GM18517 (cell line): Measurements from ENCODE around the gene CCDC88C.
"Not testable (repeated sequence)": the region's sequence is repeated elsewhere in the genome, so short reads cannot be mapped to it uniquely, and the experiment has no call there.

ENCODE experiments used
- ATAC-seq: cut with Tn5 transposase; IDR thresholded peaks from one replicate; pipeline ENCODE4 v1.9.1; 2021; ENCODE audit warnings: mild to moderate bottlenecking, moderate library complexity; ENCODE audit not compliant: unreplicated experiment

Gene CCDC88C

DNA sequence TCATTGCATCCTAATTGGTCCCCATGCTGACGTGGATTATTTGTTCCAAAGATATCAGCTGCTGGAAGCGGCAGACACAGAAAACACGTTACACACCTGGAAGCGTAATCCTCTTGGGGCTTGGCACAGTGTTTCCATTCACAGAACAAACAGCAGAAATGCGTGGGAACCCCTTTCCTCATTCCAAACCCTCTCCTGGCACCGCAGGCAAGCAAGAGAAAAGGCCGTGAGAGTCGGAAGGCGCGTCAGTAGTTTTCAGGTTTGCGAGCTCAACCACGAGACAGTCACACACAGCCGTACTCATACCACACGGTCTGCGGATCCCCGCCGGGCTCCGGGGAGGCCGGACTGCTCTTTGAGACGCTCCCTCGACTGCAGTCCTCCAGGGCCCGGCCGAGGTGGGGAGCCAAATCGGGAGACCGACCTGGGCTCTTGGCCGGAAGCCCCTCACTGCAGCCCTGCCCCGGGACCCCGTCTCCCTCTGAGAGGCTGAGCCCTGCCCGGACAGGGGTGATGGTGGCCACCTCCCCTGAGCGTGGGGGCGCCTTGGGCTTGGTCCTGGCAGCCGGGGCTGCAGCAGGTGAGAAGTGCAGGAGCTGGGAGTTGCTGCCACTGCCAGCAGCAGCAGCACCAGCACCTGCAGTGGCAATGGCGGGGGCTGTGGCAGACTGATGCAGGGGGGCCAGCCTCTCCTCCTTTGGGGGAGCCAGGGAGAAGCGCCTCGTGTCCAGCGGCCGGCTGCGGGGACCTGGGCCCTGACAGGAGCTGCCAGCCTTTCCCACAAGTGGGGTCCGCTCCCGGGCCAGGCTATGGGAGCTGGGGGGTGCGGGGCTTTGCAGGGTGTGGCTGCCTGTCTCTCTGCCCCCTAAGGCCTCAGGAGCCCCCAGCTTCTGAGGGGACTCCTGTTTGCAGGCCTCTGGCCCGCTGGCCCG lies 145.0 kb downstream of the CCDC88C start:
- ATAC-seq = no peak

GRCh38 chr14:91271639-91272038 lies 146.0 kb downstream of the CCDC88C start:
- ATAC-seq = no peak

GRCh38 chr14:91270619-91271018 lies 147.0 kb downstream of the CCDC88C start:
- no peak for ATAC-seq

- ATAC-seq = no peak
These were observed 147.4 kb downstream of the CCDC88C start for GRCh38 chr14:91270188-91270587.

DNA sequence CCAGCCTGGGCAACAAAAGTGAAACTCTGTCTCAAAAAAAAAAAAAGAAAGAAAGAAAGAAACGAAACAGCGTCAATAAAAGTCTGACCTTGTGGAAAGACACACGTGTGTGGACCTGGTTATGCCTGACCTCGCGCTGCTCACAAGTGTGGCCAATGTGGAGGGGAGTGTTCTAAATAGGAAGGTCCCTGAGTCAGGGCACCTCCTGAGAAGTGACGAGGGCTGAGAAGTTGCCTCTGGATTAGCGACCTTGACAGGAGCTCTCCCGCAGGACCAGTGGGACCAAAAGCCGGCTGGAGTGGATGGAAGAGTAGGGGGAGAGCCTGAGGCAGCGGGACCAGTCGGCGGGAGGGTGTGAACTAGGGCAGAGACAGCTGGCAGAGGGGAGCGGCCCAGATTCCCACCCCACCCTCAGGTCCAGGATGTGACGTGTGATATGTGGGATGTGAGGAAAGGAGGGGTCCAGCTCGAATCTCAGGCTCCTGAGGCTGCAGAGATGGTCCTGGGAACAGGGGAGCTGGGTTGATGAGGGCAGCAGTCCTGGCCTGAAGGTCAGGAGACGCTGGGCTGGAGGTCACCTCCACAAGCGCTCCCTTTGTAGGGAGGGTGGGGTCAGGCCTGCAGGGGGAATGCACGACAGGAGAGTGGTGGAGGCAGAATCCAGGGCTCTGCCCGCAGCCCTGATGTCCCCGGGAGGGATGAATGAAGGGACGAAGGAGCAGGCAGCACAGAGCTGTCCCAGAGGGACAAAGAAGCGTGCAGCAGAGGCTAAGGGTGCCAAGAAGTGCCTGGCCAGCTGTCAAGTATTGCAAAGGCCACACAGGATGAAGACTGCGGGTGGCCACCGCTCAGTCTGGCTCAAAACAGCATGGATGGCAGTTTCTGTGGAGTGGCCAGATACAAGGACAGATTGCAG lies 148.3 kb downstream of the CCDC88C start:
- ATAC-seq = no peak

GRCh38 chr14:91267965-91268437 lies 149.6 kb downstream of the CCDC88C start:
- no peak for ATAC-seq

GRCh38 chr14:91266276-91266675 lies 151.3 kb downstream of the CCDC88C start:
- not testable (repeated sequence) for ATAC-seq

GRCh38 chr14:91265404-91265803 lies 152.2 kb downstream of the CCDC88C start:
- no peak for ATAC-seq

DNA sequence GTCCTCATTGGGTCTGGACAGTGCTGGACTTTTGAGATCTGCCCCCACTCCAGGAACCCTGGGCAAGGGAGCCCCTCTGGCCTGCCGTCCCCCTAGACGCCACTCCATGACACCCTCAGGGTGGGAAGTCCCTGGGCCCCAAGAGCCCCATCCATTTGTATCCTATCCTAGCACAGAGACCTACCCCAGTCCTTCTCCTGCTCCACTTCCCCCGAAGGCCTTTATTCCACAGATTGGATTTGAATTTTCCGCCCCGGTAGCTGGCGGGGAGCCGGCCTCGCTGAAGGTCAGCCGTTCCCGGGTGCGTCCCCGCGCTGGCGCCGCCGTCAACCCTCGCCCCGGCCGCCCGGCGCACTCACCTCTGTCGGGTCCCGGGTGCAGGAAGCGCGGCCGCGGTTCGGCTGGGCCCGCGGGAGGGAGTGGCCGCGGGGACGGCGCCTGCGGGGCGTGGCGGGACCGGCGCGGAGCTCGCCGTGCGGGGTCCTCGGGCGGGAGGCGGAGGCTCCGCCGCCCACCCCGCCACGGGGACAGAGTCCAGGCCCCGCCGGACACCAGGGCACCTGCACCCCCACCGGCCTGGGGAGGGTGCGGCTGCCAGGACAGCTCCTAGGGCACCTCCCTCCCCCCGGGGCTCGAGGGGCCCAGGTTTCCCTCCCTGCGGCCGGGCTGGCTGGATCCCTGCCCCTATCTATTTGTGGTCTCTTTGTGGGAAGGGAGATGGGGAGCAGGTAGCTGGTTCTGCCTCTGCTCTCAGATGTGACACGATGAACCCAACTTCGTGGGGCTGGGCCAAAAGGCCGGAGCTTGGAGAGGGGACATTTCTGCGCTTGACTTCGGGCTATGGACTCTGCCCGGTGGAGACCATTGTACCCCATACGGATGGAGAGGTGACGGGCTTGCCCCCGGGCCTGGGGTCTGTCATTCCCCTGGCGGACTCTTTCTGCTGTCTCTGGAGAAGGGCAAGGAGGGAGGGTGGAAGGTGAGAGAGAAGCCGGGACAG lies 153.2 kb downstream of the CCDC88C start:
- no peak for ATAC-seq

DNA sequence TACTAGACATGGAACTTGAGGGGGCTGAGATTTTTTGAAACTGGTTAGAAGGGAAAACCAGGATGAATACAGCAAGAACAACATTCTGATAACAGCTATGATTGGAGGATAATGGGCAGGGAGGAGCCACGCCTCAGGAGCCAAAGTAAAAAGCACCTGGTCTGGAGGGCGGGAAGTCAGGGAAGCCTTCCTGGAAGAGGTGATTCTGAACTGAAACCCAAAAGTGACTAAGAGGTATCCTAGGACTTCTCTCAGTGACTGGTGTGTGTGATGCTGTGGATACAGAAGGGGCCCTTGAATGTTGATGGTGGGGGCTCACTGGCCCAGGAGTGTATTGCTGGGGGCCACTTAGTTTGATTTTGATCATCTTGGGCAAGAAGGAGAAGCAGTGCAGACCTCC lies 154.3 kb downstream of the CCDC88C start:
- no peak for ATAC-seq

DNA sequence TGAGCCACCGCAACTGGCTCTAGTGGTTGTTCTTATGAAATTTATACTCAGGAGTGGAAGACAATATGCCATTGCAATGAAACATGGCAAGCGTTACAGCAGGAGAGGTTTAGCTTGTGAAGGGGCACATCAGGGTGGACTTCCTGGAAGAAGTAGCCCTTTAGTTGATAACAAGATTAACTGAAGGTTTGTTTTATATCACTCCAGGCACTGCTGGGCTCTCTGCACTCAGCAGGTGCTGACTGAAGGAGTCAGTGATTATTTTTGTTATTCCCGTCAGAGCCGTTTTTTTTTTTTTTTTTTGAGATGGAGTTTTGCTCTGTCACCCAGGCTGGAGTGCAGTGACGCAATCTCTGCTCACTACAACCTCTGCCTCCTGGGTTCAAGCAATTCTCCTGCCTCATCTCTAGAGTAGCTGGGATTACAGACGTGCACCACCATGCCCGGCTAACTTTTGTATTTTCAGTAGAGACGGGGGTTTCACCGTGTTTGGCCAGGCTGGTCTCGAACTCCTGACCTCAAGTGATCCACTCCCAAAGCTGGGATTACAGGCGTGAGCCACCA lies 155.6 kb downstream of the CCDC88C start:
- no peak for ATAC-seq

DNA sequence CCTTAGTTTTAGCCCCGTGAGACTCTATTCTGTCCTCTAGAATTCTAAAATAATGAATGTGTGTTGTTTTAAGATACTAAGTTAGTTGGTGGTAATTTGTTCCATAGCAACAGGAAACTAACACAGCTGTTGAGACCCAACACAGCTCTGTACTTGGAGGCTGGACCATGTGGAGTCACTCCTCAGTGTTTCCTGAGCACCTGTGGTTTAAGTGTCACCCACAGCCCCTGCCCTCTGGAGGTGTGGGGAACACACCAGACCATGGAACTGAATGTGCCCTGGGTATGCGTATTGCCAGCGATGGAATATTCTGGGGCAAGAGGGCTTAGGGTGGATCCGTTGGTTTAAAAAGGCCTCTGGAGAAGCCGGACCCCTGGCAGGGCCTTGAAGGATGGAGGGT lies 156.5 kb downstream of the CCDC88C start:
- ATAC-seq = no peak

- ATAC-seq = no peak
These were observed 158.7 kb downstream of the CCDC88C start for GRCh38 chr14:91258876-91259275.

GRCh38 chr14:91258011-91258618 lies 159.5 kb downstream of the CCDC88C start:
- ATAC-seq = no peak

DNA sequence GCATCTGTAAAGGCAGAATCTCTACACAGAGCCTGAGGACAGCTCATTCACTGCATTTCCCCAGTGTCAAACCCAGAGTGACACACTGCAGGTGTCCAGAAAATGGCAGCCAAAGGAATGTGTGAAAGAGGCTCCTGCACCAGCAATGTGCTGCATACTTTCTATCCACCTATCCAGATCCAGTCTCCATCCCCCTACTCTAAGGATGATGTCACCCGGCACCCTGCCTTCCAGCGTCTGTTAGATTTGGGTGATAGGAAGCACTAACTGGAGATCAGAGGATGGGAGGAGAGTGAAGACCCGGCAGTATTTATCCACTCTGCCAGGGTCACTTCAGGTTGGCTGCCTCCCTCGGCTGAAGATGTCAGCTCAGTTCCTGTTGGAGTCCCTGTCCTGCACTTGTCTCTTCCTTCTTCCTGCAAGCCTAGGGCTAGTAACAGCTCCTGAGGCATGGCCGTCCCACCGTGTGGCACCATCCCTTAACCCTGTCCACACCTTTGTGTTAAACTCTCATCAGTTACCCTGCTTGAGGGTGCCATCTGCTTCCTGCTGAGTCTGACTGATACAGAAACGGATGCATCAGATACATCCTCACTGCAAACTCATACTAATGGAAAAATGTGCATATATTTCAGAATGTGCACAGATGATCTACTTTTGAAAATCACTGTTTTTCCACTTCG lies 160.2 kb downstream of the CCDC88C start:
- no peak for ATAC-seq

- ATAC-seq = no peak
These were observed 161.0 kb downstream of the CCDC88C start for GRCh38 chr14:91256661-91257060.

GRCh38 chr14:91255026-91255695 lies 162.5 kb downstream of the CCDC88C start:
- ATAC-seq = no peak

DNA sequence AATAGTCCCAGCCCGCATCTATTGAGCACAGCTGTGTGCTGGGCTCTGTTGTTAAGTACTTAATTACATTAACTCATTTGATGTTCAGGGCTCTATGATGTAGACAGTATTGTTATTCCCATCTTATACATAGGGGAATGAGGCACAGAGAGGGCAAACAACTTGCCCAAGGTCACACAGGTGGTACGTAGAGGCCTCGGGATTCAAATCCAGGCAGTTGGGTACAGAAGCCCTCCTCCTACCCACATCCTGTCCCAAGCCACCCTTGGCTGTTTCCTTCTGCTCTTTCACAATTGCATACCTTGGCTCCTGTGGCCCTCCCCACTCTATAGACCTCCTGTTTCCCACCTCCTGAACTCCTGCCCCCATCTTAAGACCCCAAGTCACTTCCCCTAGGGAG lies 163.2 kb downstream of the CCDC88C start:
- no peak for ATAC-seq
